ENCODE data around the gene ESYT3. TPM values are rescaled to one million over a fixed set of nuclear protein-coding genes. Genes with fewer than 3 reads are reported as not detected.

Gene ESYT3
- total RNA-seq, 6 experiments from 2014 or later: 0.05 to 0.92 (median 0.29) TPM; not detected in 1

DNA sequence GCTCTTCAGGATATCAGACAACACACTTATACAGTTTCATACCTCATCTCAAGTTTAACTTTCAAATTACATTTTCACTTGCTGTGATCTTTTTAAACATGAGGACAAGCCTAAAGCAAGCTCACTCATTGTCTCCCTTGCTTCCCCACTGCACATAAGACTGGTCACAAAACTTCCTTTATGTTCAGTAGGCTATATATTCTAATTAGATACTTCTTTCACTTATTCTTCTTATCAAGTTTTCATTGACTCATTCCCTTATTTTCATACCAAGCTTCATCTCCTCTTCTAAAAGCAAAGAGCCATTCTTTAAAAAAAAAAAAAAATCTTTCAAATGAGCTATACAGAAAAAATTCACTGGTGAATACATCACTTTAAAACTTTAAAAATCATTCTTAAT lies 62.6 kb downstream of the ESYT3 start:
- Histone ChIP-seq H3K4me1 (peaks cover 0 to 18% (median 0%) of the 10 kb centered on the region in 4 donors), H3K27me3 (no peaks in the 10 kb centered on the region), H3K4me3 (no peak overlapping the region), H3K27ac (no peak overlapping the region), H3K36me3 (peaks cover 0 to 8% (median 3%) of the 10 kb centered on the region in 4 donors), H3K9me3 (no peaks in the 10 kb centered on the region)
- ATAC-seq (no peak), DNase-seq (no peak)
- intact Hi-C loops (cut with DNase I): no loop called here
- TF ChIP-seq CTCF (IDR thresholded peaks at IDR 0.05) (no peak), POLR2A (IDR thresholded peaks at IDR 0.05) (no peak)

DNA sequence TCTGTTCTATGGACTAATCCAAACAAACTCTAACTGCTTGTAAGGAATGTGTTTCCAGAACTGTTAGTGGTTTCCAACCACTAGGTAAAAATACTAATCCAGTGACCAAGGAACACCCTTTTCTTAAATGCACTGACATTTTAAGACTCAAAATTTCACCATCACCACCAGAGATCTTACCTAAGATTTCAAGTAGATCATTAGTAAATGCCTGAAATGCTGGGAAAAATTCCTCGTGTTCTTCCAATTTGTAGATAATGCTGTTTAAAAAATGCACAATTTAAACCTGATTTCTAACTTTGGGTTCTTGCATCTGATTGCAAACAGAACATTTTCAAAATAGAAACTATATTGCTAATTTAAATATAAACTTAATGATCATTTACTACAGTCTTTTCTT lies 63.4 kb downstream of the ESYT3 start:
- no peak for TF ChIP-seq POLR2A (IDR thresholded peaks at IDR 0.05)
- no peak for TF ChIP-seq CTCF (IDR thresholded peaks at IDR 0.05)
- intact Hi-C loops (cut with DNase I): no loop called here
- ATAC-seq (no peak), DNase-seq (no peak)
- peaks cover 0 to 8% (median 3%) of the 10 kb centered on the region in 4 donors for H3K36me3 ChIP-seq
- 100% methylated on average over 1 of the region's 1 CpG for WGBS (ENCODE audit: insufficient coverage, low coverage, low lambda C conversion rate, missing lambda C conversion rate)
- H3K9me3 ChIP-seq: no peaks in the 10 kb centered on the region
- H3K4me1 ChIP-seq: peaks cover 0 to 18% (median 0%) of the 10 kb centered on the region in 4 donors
- no peak overlapping the region for H3K4me3 ChIP-seq
- no peak overlapping the region for H3K27ac ChIP-seq
- H3K27me3 ChIP-seq: no peaks in the 10 kb centered on the region

DNA sequence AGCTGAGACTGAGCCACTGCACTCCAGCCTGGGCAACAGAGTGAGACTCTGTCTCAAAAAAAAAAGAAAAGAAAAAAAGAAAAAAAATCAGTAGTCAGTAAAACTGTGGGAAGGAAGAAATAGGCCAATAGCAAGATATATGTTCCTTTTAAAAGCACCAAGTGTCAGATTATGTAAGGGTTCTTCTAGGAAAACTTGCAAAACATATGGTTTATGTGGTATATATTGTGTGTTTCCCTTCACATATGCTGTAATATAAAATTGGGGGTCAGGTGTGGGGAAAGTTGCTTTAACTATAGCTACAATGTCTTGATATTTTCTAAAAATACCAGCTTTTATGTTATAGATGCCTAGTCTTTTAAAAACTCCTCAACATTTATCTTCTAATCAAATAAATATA lies 64.6 kb downstream of the ESYT3 start:
- intact Hi-C loops (cut with DNase I): no loop called here
- H3K4me1 ChIP-seq: peaks cover 0 to 18% (median 0%) of the 10 kb centered on the region in 4 donors
- no peaks in the 10 kb centered on the region for H3K27me3 ChIP-seq
- DNase-seq (no peak), ATAC-seq (no peak)
- TF ChIP-seq CTCF (IDR thresholded peaks at IDR 0.05) (no peak), POLR2A (IDR thresholded peaks at IDR 0.05) (no peak)
- H3K4me3 ChIP-seq: no peak overlapping the region
- no peak overlapping the region for H3K27ac ChIP-seq
- H3K36me3 ChIP-seq: peaks cover 0 to 6% (median 3%) of the 10 kb centered on the region in 4 donors
- no peaks in the 10 kb centered on the region for H3K9me3 ChIP-seq

DNA sequence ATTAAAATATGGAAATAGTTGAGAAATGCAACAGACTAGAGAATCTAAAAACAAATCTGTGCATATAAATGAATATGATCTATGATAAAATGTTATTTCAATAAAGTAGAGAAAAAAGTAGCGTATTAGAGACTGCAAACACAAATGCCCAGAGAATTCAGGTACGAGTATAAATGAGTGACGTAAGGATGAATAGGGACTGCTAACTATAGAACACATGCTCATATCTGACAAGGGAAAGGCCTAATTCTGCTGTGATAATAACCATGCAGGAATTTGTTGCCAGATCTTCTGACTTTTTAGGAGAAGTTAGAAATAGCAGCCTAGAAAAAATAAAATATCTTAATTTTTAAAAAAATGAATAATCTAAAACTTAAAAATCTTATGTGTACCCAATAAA lies 73.1 kb downstream of the ESYT3 start:
- no peak for ATAC-seq
- H3K9me3 ChIP-seq: no peaks in the 10 kb centered on the region
- no peaks in the 10 kb centered on the region for H3K27me3 ChIP-seq
- H3K4me1 ChIP-seq: no peaks in the 10 kb centered on the region
- intact Hi-C loops (cut with DNase I): no loop called here
- no peak overlapping the region for H3K27ac ChIP-seq
- no peak overlapping the region for H3K4me3 ChIP-seq
- TF ChIP-seq POLR2A (IDR thresholded peaks at IDR 0.05) (no peak), CTCF (IDR thresholded peaks at IDR 0.05) (no peak)
- H3K36me3 ChIP-seq: peaks cover 0 to 14% (median 1%) of the 10 kb centered on the region in 4 donors
- no peak for DNase-seq
- WGBS (ENCODE audit: insufficient coverage, low coverage, low lambda C conversion rate, missing lambda C conversion rate): 91% methylated on average over 3 of the region's 3 CpGs

- no peaks in the 10 kb centered on the region for H3K9me3 ChIP-seq
- 97% methylated on average over 2 of the region's 2 CpGs for WGBS (ENCODE audit: insufficient coverage, low coverage, low lambda C conversion rate, missing lambda C conversion rate)
- intact Hi-C loops (cut with DNase I): no loop called here
Observed at GRCh38 chr3:138509586-138509985, 75.2 kb downstream of the ESYT3 start.

More at GRCh38 chr3:138509586-138509985, 75.2 kb downstream of the ESYT3 start:
- TF ChIP-seq CTCF (IDR thresholded peaks at IDR 0.05) (no peak), POLR2A (IDR thresholded peaks at IDR 0.05) (no peak)
- ATAC-seq (no peak), DNase-seq (no peak)
- no peaks in the 10 kb centered on the region for H3K4me1 ChIP-seq
- no peak overlapping the region for H3K27ac ChIP-seq
- no peak overlapping the region for H3K4me3 ChIP-seq
- H3K36me3 ChIP-seq: peaks cover 0 to 14% (median 0%) of the 10 kb centered on the region in 4 donors
- H3K27me3 ChIP-seq: no peaks in the 10 kb centered on the region

Data from right lobe of liver (tissue), 6 donors.